Esophagus (tissue), 2 donors: ENCODE measurements around the gene MAPK4. TPM values are rescaled to one million over a fixed set of nuclear protein-coding genes. Genes with fewer than 3 reads are reported as not detected.
"Not testable (repeated sequence)": the region's sequence is repeated elsewhere in the genome, so short reads cannot be mapped to it uniquely, and the experiment has no call there.

ENCODE experiments used
- H3K27ac ChIP-seq, 2 donors: one replicate each; pipeline ENCODE4 v1.5.1; 2013; ENCODE audit warnings: low read depth in 2 of 2, mild to moderate bottlenecking in 2 of 2, inconsistent platforms in 1 of 2, low read length in 1 of 2, moderate library complexity in 1 of 2
- H3K27me3 ChIP-seq, 2 donors: one replicate each; pipeline ENCODE4 v1.6.1; 2013; ENCODE audit warnings: low read length in 2 of 2, control low read depth in 1 of 2, mild to moderate bottlenecking in 1 of 2; ENCODE audit not compliant: insufficient read depth in 2 of 2, control insufficient read depth in 1 of 2
- H3K36me3 ChIP-seq, 2 donors: one replicate each; pipeline ENCODE4 v1.6.1; 2013; ENCODE audit warnings: low read length in 1 of 2; ENCODE audit not compliant: control insufficient read depth in 2 of 2, insufficient read depth in 2 of 2
- H3K4me1 ChIP-seq, 2 donors: one replicate each; pipeline ENCODE4 v1.6.1; 2013; ENCODE audit warnings: low read length in 1 of 2; ENCODE audit not compliant: control insufficient read depth in 2 of 2, insufficient read depth in 2 of 2
- H3K4me3 ChIP-seq, 2 donors: one replicate each; pipeline ENCODE4 v1.5.1; 2013; ENCODE audit warnings: low read length in 2 of 2, mild to moderate bottlenecking in 2 of 2, low read depth in 1 of 2, moderate library complexity in 1 of 2
- H3K9me3 ChIP-seq, 2 donors: one replicate each; pipeline ENCODE4 v1.6.1; 2013; ENCODE audit warnings: mild to moderate bottlenecking in 2 of 2, low read depth in 1 of 2, low read length in 1 of 2, moderate library complexity in 1 of 2; ENCODE audit not compliant: control insufficient read depth in 2 of 2, insufficient read depth in 1 of 2
- WGBS, 2 donors: extraction: QIAGEN DNeasy Blood & Tissue Kit; methylation state at CpG; one replicate each; pipeline ENCODE4 v1.1.7; 2013; 5-methylcytosine and 5-hydroxymethylcytosine counted together
- polyA plus RNA-seq, 2 donors: library from polyadenylated mRNA; stranded (reverse); fragments of 200-250 nt; gene quantifications; one replicate each; pipeline ENCODE4 v1.2.3, GENCODE V29; 2013
- donor health status: healthy with polysubstance abuse.
- donor health status: Bipolar disorder and iron deficiency.

Gene MAPK4
- polyA plus RNA-seq, 2 donors: 0.16 to 0.65 TPM

GRCh38 chr18:50594012-50594411 lies 34.1 kb downstream of the MAPK4 start:
- Histone ChIP-seq H3K27ac (no peak overlapping the region), H3K4me3 (no peak overlapping the region), H3K27me3 (no peaks in the 10 kb centered on the region), H3K9me3 (no peaks in the 10 kb centered on the region), H3K4me1 (no peaks in the 10 kb centered on the region), H3K36me3 (no peaks in the 10 kb centered on the region)
- 95 to 96% methylated on average over 5 of the region's 5 CpGs for WGBS, 2 donors

- H3K9me3 ChIP-seq: no peaks in the 10 kb centered on the region
- 32 to 50% methylated on average over 4 of the region's 4 CpGs for WGBS, 2 donors
- no peaks in the 10 kb centered on the region for H3K4me1 ChIP-seq
- no peak overlapping the region for H3K27ac ChIP-seq
- H3K27me3 ChIP-seq: no peaks in the 10 kb centered on the region
- no peaks in the 10 kb centered on the region for H3K36me3 ChIP-seq
- H3K4me3 ChIP-seq: no peak overlapping the region
Measured at GRCh38 chr18:50594942-50595341, 35.1 kb downstream of the MAPK4 start.

- H3K9me3 ChIP-seq: no peaks in the 10 kb centered on the region
- no peak overlapping the region for H3K4me3 ChIP-seq
- H3K36me3 ChIP-seq: no peaks in the 10 kb centered on the region
- H3K27ac ChIP-seq: no peak overlapping the region
- WGBS, 2 donors: 85 to 86% methylated on average over 3 of the region's 3 CpGs
- no peaks in the 10 kb centered on the region for H3K4me1 ChIP-seq
- no peaks in the 10 kb centered on the region for H3K27me3 ChIP-seq
Measured at GRCh38 chr18:50602466-50602865, 42.6 kb downstream of the MAPK4 start.

GRCh38 chr18:50606609-50607008 lies 46.7 kb downstream of the MAPK4 start:
- H3K4me1 ChIP-seq: no peaks in the 10 kb centered on the region
- no peaks in the 10 kb centered on the region for H3K9me3 ChIP-seq
- no peaks in the 10 kb centered on the region for H3K36me3 ChIP-seq
- 83 to 84% methylated on average over 5 of the region's 5 CpGs for WGBS, 2 donors
- no peak overlapping the region for H3K27ac ChIP-seq
- no peak overlapping the region for H3K4me3 ChIP-seq
- no peaks in the 10 kb centered on the region for H3K27me3 ChIP-seq

GRCh38 chr18:50607378-50607926 lies 47.6 kb downstream of the MAPK4 start:
- Histone ChIP-seq H3K9me3 (no peaks in the 10 kb centered on the region), H3K4me3 (no peak overlapping the region), H3K27ac (no peak overlapping the region), H3K4me1 (no peaks in the 10 kb centered on the region), H3K36me3 (no peaks in the 10 kb centered on the region), H3K27me3 (no peaks in the 10 kb centered on the region)
- 72 to 80% methylated on average over 5 of the region's 5 CpGs for WGBS, 2 donors

GRCh38 chr18:50609171-50609570 lies 49.3 kb downstream of the MAPK4 start:
- H3K9me3 ChIP-seq, H3K4me3 ChIP-seq, H3K27ac ChIP-seq, H3K36me3 ChIP-seq, H3K4me1 ChIP-seq, H3K27me3 ChIP-seq: not testable (repeated sequence)
- WGBS, 2 donors: 93 to 94% methylated on average over 26 of the region's 26 CpGs

GRCh38 chr18:50610349-50610748 lies 50.5 kb downstream of the MAPK4 start:
- no peaks in the 10 kb centered on the region for H3K27me3 ChIP-seq
- H3K9me3 ChIP-seq: peaks cover 2 to 4% of the 10 kb centered on the region in 2 donors
- H3K4me3 ChIP-seq: no peak overlapping the region
- no peak overlapping the region for H3K27ac ChIP-seq
- no peaks in the 10 kb centered on the region for H3K36me3 ChIP-seq
- WGBS, 2 donors: 86 to 90% methylated on average over 4 of the region's 4 CpGs
- H3K4me1 ChIP-seq: no peaks in the 10 kb centered on the region

GRCh38 chr18:50611529-50611941 lies 51.6 kb downstream of the MAPK4 start:
- Histone ChIP-seq H3K36me3 (no peaks in the 10 kb centered on the region), H3K27ac (no peak overlapping the region), H3K4me1 (no peaks in the 10 kb centered on the region), H3K4me3 (no peak overlapping the region), H3K27me3 (no peaks in the 10 kb centered on the region), H3K9me3 (peaks cover 2 to 4% of the 10 kb centered on the region in 2 donors)
- 52 to 65% methylated on average over 5 of the region's 5 CpGs for WGBS, 2 donors

GRCh38 chr18:50614838-50615237 lies 55.0 kb downstream of the MAPK4 start:
- Histone ChIP-seq H3K9me3 (peaks cover 2 to 4% of the 10 kb centered on the region in 2 donors), H3K36me3 (no peaks in the 10 kb centered on the region), H3K27me3 (no peaks in the 10 kb centered on the region), H3K4me3 (no peak overlapping the region), H3K27ac (no peak overlapping the region), H3K4me1 (no peaks in the 10 kb centered on the region)
- WGBS, 2 donors: 60 to 65% methylated on average over 5 of the region's 5 CpGs

GRCh38 chr18:50616484-50617048 lies 56.7 kb downstream of the MAPK4 start:
- Histone ChIP-seq H3K4me3 (no peak overlapping the region), H3K36me3 (no peaks in the 10 kb centered on the region), H3K9me3 (peaks cover 2 to 4% of the 10 kb centered on the region in 2 donors), H3K27ac (no peak overlapping the region), H3K27me3 (no peaks in the 10 kb centered on the region), H3K4me1 (no peaks in the 10 kb centered on the region)
- WGBS, 2 donors: 74 to 75% methylated on average over 5 of the region's 5 CpGs
